ENCODE measurements around the gene VMP1.
A peak's percentile ranks its signal among the peaks of the same experiment; 100 is the strongest.
"Not testable (repeated sequence)": the region's sequence is repeated elsewhere in the genome, so short reads cannot be mapped to it uniquely, and the experiment has no call there.

The VMP1 gene

DNA sequence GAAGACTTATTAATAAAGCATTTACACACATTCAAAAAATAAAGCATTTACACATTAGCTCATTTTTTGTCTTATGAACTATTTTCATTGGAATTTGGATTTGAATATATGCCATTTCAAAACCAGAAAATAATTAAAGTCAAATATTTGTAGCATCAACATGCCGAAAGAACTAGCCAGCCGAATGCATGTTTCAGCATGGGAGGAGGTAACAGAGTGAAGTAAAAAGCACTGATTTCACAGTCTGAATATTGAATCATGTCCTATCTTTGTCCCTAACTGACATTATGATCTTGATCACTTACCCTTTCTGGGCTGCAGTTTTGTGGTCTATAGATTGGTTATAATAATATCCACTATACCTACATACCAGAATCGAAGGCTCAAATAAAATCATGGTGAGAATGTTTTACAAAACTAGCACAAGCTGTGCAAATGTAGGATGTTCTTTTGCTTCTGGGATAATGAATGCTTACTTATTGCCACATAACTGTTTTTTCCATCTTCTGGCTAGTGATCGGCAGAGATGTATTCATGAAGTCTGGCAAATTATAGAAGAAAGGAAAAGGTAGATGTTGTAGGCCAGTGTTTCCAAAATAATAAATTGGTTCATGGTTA, 100.5 kb downstream of the VMP1 start:
- Mint-ChIP-seq H3K27ac (no peak overlapping the region), H3K4me1 (ENCODE audit: low read depth) (peaks cover 30% of the 10 kb centered on the region), H3K9me3 (no peaks in the 10 kb centered on the region), H3K36me3 (ENCODE audit: low read depth) (peaks cover 45% of the 10 kb centered on the region), H3K27me3 (no peaks in the 10 kb centered on the region), H3K4me3 (no peak overlapping the region)
- no peak for DNase-seq

DNA sequence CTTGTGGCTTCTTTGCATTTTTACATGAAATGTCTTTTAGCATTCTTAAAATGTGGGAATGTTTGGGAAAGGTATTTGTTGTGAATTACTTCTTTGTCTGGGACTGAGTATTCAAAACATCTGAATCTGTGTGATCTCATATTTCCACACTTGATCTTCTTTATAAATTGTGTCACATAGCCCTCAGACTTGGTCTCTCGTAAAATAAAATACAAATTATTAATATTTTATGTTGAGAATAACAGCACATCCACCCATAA, 103.4 kb downstream of the VMP1 start:
- H3K9me3 Mint-ChIP-seq, result no peaks in the 10 kb centered on the region
- no peaks in the 10 kb centered on the region for H3K27me3 Mint-ChIP-seq
- H3K4me1 Mint-ChIP-seq (ENCODE audit: low read depth), result peaks cover 25% of the 10 kb centered on the region
- no peak for DNase-seq
- H3K4me3 Mint-ChIP-seq, result no peak overlapping the region
- H3K27ac Mint-ChIP-seq, result no peak overlapping the region
- peaks cover 61% of the 10 kb centered on the region for H3K36me3 Mint-ChIP-seq (ENCODE audit: low read depth)

DNA sequence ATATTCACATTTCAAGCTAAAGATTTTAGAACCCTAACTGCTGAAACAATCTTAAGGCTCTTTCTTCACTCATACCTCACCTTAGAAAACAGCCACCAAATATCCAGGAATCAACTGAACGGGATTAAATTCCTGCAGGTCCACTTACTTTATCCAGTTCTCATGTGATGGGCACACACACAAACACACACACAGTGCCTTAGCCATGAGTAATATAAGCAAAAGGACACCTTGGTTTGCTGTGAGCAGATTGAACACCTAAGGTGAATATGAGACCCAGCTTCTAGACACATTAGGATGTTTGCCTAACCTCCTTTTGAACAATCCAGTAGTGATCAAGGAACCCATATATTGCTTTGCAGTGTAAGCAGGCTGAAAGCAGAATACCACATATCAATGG, 103.8 kb downstream of the VMP1 start:
- peaks cover 65% of the 10 kb centered on the region for H3K36me3 Mint-ChIP-seq (ENCODE audit: low read depth)
- no peak for DNase-seq
- H3K4me3 Mint-ChIP-seq, result no peak overlapping the region
- H3K27ac Mint-ChIP-seq, result no peak overlapping the region
- H3K27me3 Mint-ChIP-seq, result no peaks in the 10 kb centered on the region
- H3K9me3 Mint-ChIP-seq, result no peaks in the 10 kb centered on the region
- peaks cover 27% of the 10 kb centered on the region for H3K4me1 Mint-ChIP-seq (ENCODE audit: low read depth)

- Mint-ChIP-seq H3K36me3 (ENCODE audit: low read depth) (peaks cover 70% of the 10 kb centered on the region), H3K9me3 (no peaks in the 10 kb centered on the region), H3K27me3 (no peaks in the 10 kb centered on the region), H3K4me1 (ENCODE audit: low read depth) (peaks cover 27% of the 10 kb centered on the region), H3K4me3 (no peak overlapping the region), H3K27ac (peak overlapping the region; percentile 61)
- DNase-seq, result no peak
These were observed 104.7 kb downstream of the VMP1 start for GRCh38 chr17:59812139-59812538.

DNA sequence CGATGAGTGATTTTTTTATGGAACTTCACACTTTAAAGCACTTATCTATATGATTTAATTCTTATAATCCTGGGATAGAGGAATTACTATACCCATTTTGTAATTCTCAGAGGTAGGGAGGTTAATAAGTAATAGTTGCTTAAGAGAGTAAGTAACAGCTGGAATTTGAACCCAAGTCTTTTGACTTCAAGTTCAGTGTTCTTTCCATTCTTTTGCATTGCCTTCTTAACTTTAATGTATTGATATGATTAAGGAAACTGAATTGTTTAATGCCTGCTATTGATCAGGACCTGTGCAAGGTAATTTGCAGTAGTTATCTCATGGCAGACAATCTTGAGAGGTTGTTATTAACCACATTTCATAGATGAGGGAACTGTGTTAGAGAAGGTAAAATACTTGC, 106.8 kb downstream of the VMP1 start:
- peaks cover 64% of the 10 kb centered on the region for H3K36me3 Mint-ChIP-seq (ENCODE audit: low read depth)
- peaks cover 21% of the 10 kb centered on the region for H3K4me1 Mint-ChIP-seq (ENCODE audit: low read depth)
- H3K4me3 Mint-ChIP-seq, result no peak overlapping the region
- no peak for DNase-seq
- no peaks in the 10 kb centered on the region for H3K9me3 Mint-ChIP-seq
- no peaks in the 10 kb centered on the region for H3K27me3 Mint-ChIP-seq
- peak overlapping the region; percentile 6 for H3K27ac Mint-ChIP-seq

- peaks cover 21% of the 10 kb centered on the region for H3K4me1 Mint-ChIP-seq (ENCODE audit: low read depth)
- peak overlapping the region; percentile 6 for H3K27ac Mint-ChIP-seq
- H3K27me3 Mint-ChIP-seq, result no peaks in the 10 kb centered on the region
- H3K9me3 Mint-ChIP-seq, result no peaks in the 10 kb centered on the region
- H3K4me3 Mint-ChIP-seq, result no peak overlapping the region
- DNase-seq, result no peak
- H3K36me3 Mint-ChIP-seq (ENCODE audit: low read depth), result peaks cover 67% of the 10 kb centered on the region
These were observed 107.2 kb downstream of the VMP1 start for GRCh38 chr17:59814685-59815084.

DNA sequence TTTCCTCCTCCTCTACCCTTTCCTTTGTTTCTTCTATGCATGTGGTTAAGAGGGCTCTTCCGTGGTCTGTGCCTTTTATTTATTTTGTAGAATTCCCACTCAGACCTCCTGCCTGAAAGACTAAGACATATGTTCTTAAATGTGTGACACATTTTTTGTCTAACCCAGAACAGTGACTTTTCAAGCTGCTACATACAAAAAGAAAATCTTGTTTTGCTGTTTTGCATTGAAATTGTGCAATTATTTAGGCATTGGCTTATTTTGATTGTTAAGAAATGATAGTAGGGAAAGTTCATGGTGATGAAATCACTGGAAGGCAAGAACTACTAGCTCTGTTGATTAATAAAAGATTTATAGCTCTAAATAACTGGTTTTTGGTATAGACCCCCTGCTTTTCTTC, 108.5 kb downstream of the VMP1 start:
- Mint-ChIP-seq H3K27ac (peak overlapping the region; percentile 4), H3K4me1 (ENCODE audit: low read depth) (peaks cover 29% of the 10 kb centered on the region), H3K9me3 (no peaks in the 10 kb centered on the region), H3K27me3 (no peaks in the 10 kb centered on the region), H3K4me3 (no peak overlapping the region), H3K36me3 (ENCODE audit: low read depth) (peaks cover 71% of the 10 kb centered on the region)
- DNase-seq, result no peak

DNA sequence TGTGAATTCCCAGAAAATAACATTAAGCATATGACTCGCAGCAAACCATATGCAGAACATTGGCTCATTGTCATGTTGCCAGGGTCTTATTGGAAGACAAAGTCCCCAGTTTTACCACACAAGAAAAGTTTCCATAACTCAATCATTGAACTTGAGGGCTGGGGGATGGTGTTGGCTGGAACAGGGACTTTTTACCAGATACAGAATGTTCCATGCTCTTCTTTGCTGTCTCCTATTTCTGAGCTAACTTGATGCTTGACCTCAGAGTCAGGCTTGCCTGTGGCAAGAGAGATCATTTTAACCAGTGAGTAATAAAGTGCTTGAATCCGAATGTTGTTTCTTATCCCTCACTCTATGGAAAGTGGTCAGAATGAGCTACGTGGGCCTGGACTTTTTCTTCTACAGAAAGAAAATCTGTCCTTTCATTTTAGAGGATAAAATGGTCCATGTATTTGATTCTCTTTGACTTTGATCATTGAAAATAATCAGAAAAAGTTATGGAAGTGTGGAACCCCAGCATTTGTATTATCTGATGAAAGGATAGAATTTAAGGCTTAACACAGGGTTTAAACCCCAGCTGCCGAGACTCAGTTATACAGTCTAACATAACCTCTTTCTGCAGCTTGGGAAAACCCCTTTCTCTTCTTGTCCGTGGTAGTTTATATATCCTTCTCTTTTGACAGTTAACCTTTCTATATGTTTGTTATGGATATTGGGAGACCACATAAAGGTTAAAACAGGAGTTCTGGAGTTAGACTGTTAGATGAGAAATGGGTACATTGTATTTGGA, 118.3 kb downstream of the VMP1 start:
- Mint-ChIP-seq H3K36me3 (ENCODE audit: low read depth) (peaks cover 65% of the 10 kb centered on the region), H3K9me3 (no peaks in the 10 kb centered on the region), H3K4me1 (ENCODE audit: low read depth) (peaks cover 66% of the 10 kb centered on the region)

GRCh38 chr17:59826706-59827453, 119.4 kb downstream of the VMP1 start:
- Mint-ChIP-seq H3K4me3 (peak overlapping the region; percentile 78), H3K4me1 (ENCODE audit: low read depth) (peaks cover 74% of the 10 kb centered on the region), H3K9me3 (no peaks in the 10 kb centered on the region), H3K27me3 (no peaks in the 10 kb centered on the region), H3K36me3 (ENCODE audit: low read depth) (peaks cover 66% of the 10 kb centered on the region), H3K27ac (peak overlapping the region; percentile 99)
- DNase-seq, result no peak

More for the DNA sequence above, 118.3 kb downstream of the VMP1 start:
- Mint-ChIP-seq H3K27me3 (no peaks in the 10 kb centered on the region), H3K4me3 (peak overlapping the region; percentile 78), H3K27ac (peak overlapping the region; percentile 99)
- DNase-seq, result no peak

DNA sequence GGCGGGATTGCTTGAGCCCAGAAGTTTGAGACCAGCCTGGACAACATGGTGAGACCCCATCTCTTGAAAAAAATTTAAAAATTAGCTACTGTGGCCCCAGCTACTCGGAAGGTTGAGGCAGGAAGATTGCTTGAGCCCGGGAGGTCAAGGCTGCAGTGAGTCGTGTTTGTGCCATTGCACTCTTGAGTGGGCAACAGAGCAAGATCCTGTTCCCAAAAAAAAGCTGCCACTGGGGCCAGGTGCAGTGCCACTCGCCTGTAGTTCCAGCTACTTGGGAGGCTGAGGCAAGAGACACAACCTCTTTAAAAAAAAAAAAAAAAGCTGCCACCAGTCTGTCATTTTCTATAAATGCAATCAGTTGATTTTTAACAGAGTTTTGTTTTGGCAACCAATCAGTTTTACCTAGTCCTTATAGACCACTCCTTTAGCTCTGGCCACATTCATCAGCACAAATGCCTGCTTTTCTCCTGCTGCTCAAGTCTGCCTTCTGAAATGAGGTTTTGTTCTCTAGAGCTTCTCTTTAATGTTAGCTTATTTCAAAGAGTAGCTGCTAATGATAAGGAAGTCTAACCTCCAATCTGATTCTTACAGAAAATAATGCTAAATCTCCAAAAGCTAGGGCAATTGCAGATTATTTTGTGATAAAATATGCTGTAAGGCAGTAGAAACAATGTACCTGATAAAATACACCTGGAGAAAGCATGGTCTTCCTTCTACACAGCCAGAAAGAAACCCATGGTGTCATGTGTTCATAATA, 120.4 kb downstream of the VMP1 start:
- Mint-ChIP-seq H3K4me3 (peak overlapping the region; percentile 78), H3K27ac (peak overlapping the region; percentile 99), H3K9me3 (no peaks in the 10 kb centered on the region), H3K4me1 (ENCODE audit: low read depth) (peaks cover 77% of the 10 kb centered on the region), H3K36me3 (ENCODE audit: low read depth) (peaks cover 64% of the 10 kb centered on the region), H3K27me3 (no peaks in the 10 kb centered on the region)
- no peak for DNase-seq

GRCh38 chr17:59828478-59828760, 121.0 kb downstream of the VMP1 start:
- Mint-ChIP-seq H3K9me3 (no peaks in the 10 kb centered on the region), H3K4me1 (ENCODE audit: low read depth) (peaks cover 80% of the 10 kb centered on the region), H3K27me3 (no peaks in the 10 kb centered on the region), H3K36me3 (ENCODE audit: low read depth) (peaks cover 64% of the 10 kb centered on the region), H3K4me3 (peak overlapping the region; percentile 78), H3K27ac (peak overlapping the region; percentile 99)
- DNase-seq, result no peak

DNA sequence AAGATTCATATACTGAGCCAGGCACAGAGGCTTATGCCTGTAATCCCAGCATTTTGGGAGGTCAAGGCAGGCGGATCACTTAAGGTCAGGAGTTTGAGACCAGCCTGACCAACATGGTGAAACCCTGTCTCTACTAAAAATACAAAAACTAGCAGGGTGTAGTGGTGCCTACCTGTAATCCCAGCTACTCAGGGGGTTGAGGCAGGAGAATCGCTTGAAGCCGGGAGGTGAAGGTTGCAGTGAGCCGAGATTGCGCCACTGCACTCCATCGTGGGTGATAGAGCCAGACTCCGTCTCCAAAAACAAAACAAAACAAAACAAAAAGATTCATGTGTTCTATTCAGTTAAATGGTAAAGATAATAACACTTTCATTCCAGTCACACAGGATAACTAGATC, 121.4 kb downstream of the VMP1 start:
- DNase-seq, H3K9me3 Mint-ChIP-seq: not testable (repeated sequence)
- peaks cover 81% of the 10 kb centered on the region for H3K4me1 Mint-ChIP-seq (ENCODE audit: low read depth)

GRCh38 chr17:59829217-59830006, 122.0 kb downstream of the VMP1 start:
- H3K36me3 Mint-ChIP-seq (ENCODE audit: low read depth), result peaks cover 68% of the 10 kb centered on the region
- peak overlapping the region; percentile 78 for H3K4me3 Mint-ChIP-seq
- no peaks in the 10 kb centered on the region for H3K27me3 Mint-ChIP-seq
- peaks cover 83% of the 10 kb centered on the region for H3K4me1 Mint-ChIP-seq (ENCODE audit: low read depth)
- no peak for DNase-seq
- peak overlapping the region; percentile 99 for H3K27ac Mint-ChIP-seq
- no peaks in the 10 kb centered on the region for H3K9me3 Mint-ChIP-seq

More for the DNA sequence above, 121.4 kb downstream of the VMP1 start:
- H3K36me3 Mint-ChIP-seq (ENCODE audit: low read depth), result peaks cover 64% of the 10 kb centered on the region
- peak overlapping the region; percentile 99 for H3K27ac Mint-ChIP-seq
- peak overlapping the region; percentile 78 for H3K4me3 Mint-ChIP-seq
- not testable (repeated sequence) for H3K27me3 Mint-ChIP-seq

DNA sequence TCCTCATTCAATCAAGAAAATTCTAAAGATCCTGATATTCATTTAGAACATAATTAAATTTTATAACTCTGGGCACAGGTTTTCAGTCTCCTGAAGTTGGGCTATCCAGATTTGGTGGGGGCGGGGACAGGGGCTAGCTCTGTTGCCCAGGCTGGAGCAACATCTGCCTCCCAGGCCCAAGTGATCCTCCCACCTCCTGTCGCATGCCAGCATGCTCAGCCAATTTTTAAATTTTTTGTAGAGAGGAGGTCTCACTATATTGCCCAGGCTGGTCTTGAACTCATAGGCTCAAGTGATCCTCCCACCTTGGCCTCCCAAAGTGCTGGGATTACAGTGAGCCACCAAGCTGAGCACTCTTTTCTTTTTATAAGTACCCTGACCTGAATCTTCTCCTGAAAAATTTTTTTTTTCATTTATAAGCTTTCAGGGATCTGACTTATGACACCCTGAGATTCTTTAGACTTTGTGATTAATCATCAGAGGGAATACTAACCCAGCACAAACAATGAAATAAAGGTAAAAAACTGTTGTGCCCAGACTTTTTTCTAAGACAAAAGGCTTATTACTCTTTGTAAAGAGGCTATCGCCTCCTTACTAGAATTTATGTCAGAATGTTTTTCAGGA, 122.7 kb downstream of the VMP1 start:
- no peaks in the 10 kb centered on the region for H3K9me3 Mint-ChIP-seq
- H3K36me3 Mint-ChIP-seq (ENCODE audit: low read depth), result peaks cover 70% of the 10 kb centered on the region

More for the DNA sequence above, 122.7 kb downstream of the VMP1 start:
- peak; percentile 65 for DNase-seq
- peak overlapping the region; percentile 99 for H3K27ac Mint-ChIP-seq
- peaks cover 82% of the 10 kb centered on the region for H3K4me1 Mint-ChIP-seq (ENCODE audit: low read depth)
- H3K27me3 Mint-ChIP-seq, result no peaks in the 10 kb centered on the region
- peak overlapping the region; percentile 78 for H3K4me3 Mint-ChIP-seq
